H9 (cell line): Measurements from ENCODE around the gene CPXM1. TPM values are rescaled to one million over a fixed set of nuclear protein-coding genes. Genes with fewer than 3 reads are reported as not detected.

Source experiments
- DNase-seq: peaks from one replicate; pipeline ENCODE4 v3.0.0-alpha.2; 2017
- H2AFZ ChIP-seq: one replicate; pipeline ENCODE4 v1.6.1; 2013; ENCODE audit warnings: mild to moderate bottlenecking, low read length, control low read depth, moderate library complexity
- H2AK5ac ChIP-seq: 2 replicates; pipeline ENCODE4 v1.6.1; 2013; ENCODE audit warnings: low read length, control low read depth, mixed read lengths; ENCODE audit not compliant: insufficient read length
- H2BK120ac ChIP-seq: one replicate; pipeline ENCODE4 v1.6.1; 2013; ENCODE audit warnings: low read depth, mild to moderate bottlenecking, low read length, control low read depth, inconsistent platforms; ENCODE audit not compliant: poor library complexity, severe bottlenecking
- H2BK12ac ChIP-seq: 2 replicates; pipeline ENCODE4 v1.6.1; 2013; ENCODE audit warnings: low read length, control low read depth, mixed read lengths, low read depth; ENCODE audit not compliant: insufficient read length
- H2BK15ac ChIP-seq: 2 replicates; pipeline ENCODE4 v1.6.1; 2013; ENCODE audit warnings: low read depth, low read length, control low read depth
- H2BK20ac ChIP-seq: one replicate; pipeline ENCODE4 v1.6.1; 2013; ENCODE audit warnings: low read depth, mild to moderate bottlenecking, low read length, control low read depth, inconsistent platforms; ENCODE audit not compliant: poor library complexity, severe bottlenecking
- H2BK5ac ChIP-seq: 2 replicates; pipeline ENCODE4 v1.6.1; 2013; ENCODE audit warnings: low read length, control low read depth, mixed read lengths; ENCODE audit not compliant: insufficient read length
- H3K14ac ChIP-seq: 2 replicates; pipeline ENCODE4 v1.6.1; 2013; ENCODE audit warnings: low read length, control low read depth; ENCODE audit not compliant: insufficient read depth
- H3K18ac ChIP-seq: 2 replicates; pipeline ENCODE4 v1.6.1; 2013; ENCODE audit warnings: low read depth, mild to moderate bottlenecking, mixed read lengths, low read length, control low read depth; ENCODE audit not compliant: insufficient read length
- H3K23ac ChIP-seq: 2 replicates; pipeline ENCODE4 v1.6.1; 2013; ENCODE audit warnings: low read length, control low read depth, mixed read lengths, low read depth; ENCODE audit not compliant: insufficient read length
- H3K23me2 ChIP-seq: 2 replicates; pipeline ENCODE4 v1.6.1; 2013; ENCODE audit warnings: low read depth, mild to moderate bottlenecking, mixed read lengths, low read length, control low read depth; ENCODE audit not compliant: insufficient read length, poor library complexity, severe bottlenecking
- H3K27ac ChIP-seq: 2 replicates; pipeline ENCODE4 v1.5.1; 2013; ENCODE audit warnings: low read length, control low read depth, mixed read lengths, low read depth; ENCODE audit not compliant: insufficient read length
- H3K27me3 ChIP-seq: 2 replicates; pipeline ENCODE4 v1.6.1; 2013; ENCODE audit warnings: low read length, control low read depth, inconsistent platforms; ENCODE audit not compliant: insufficient read depth
- H3K4ac ChIP-seq: 2 replicates; pipeline ENCODE4 v1.6.1; 2013; ENCODE audit warnings: low read depth, mild to moderate bottlenecking, control low read depth, inconsistent platforms, low read length, moderate library complexity
- H3K4me1 ChIP-seq: 2 replicates; pipeline ENCODE4 v1.6.1; 2013; ENCODE audit warnings: low read length, control low read depth, inconsistent platforms; ENCODE audit not compliant: insufficient read depth
- H3K4me2 ChIP-seq: 2 replicates; pipeline ENCODE4 v1.6.1; 2013; ENCODE audit warnings: low read length, control low read depth, mixed read lengths; ENCODE audit not compliant: insufficient read length, insufficient read depth
- H3K56ac ChIP-seq: 2 replicates; pipeline ENCODE4 v1.6.1; 2013; ENCODE audit warnings: low read depth, mild to moderate bottlenecking, mixed read lengths, low read length, control low read depth; ENCODE audit not compliant: insufficient read length
- H3K79me1 ChIP-seq: 2 replicates; pipeline ENCODE4 v1.6.1; 2013; ENCODE audit warnings: low read depth, mild to moderate bottlenecking, moderate library complexity, low read length, control low read depth, inconsistent platforms; ENCODE audit not compliant: insufficient read depth, poor library complexity, severe bottlenecking
- H3K79me2 ChIP-seq: 2 replicates; pipeline ENCODE4 v1.6.1; 2013; ENCODE audit warnings: low read length, control low read depth, inconsistent platforms; ENCODE audit not compliant: insufficient read depth
- H3K9ac ChIP-seq: 2 replicates; pipeline ENCODE4 v1.6.1; 2013; ENCODE audit warnings: low read length, control low read depth, mixed read lengths; ENCODE audit not compliant: insufficient read length; ENCODE audit errors: extremely low read depth
- H3K9me3 ChIP-seq: one replicate; pipeline ENCODE4 v1.6.1; 2013; ENCODE audit warnings: low read depth, low read length, inconsistent platforms; ENCODE audit not compliant: control insufficient read depth
- H3T11ph ChIP-seq: one replicate; pipeline ENCODE4 v1.6.1; 2013; ENCODE audit warnings: mild to moderate bottlenecking, low read length, control low read depth, inconsistent platforms
- H4K20me1 ChIP-seq: one replicate; pipeline ENCODE4 v1.6.1; 2013; ENCODE audit not compliant: control insufficient read depth, insufficient read length, insufficient read depth
- H4K5ac ChIP-seq: 2 replicates; pipeline ENCODE4 v1.6.1; 2013; ENCODE audit warnings: low read depth, mild to moderate bottlenecking, mixed read lengths, low read length, control low read depth; ENCODE audit not compliant: insufficient read length
- H4K8ac ChIP-seq: replicated peaks from 2 replicates; pipeline ENCODE4 v1.6.1; 2013; ENCODE audit warnings: low read length, control low read depth, mixed read lengths, low read depth; ENCODE audit not compliant: insufficient read length
- H4K91ac ChIP-seq: 2 replicates; pipeline ENCODE4 v1.6.1; 2013; ENCODE audit warnings: low read depth, mild to moderate bottlenecking, moderate library complexity, mixed read lengths, low read length, control low read depth; ENCODE audit not compliant: insufficient read length
- H3K27ac Mint-ChIP-seq, 3 experiments: 2 replicates in 2 of 3; 3 replicates in 1 of 3; pipeline ENCODE4 v1.8.0; 2020 to 2021; ENCODE audit warnings: mixed read lengths in 3 of 3, mild to moderate bottlenecking in 1 of 3, moderate library complexity in 1 of 3
- H3K27me3 Mint-ChIP-seq: 2 replicates; pipeline ENCODE4 v1.8.0; 2021; ENCODE audit warnings: low read depth, mild to moderate bottlenecking, moderate library complexity, mixed read lengths
- H3K36me3 Mint-ChIP-seq, 3 experiments: 2 replicates in 2 of 3; 3 replicates in 1 of 3; pipeline ENCODE4 v1.8.0; 2020 to 2021; ENCODE audit warnings: low read depth in 3 of 3, mixed read lengths in 3 of 3; ENCODE audit not compliant: insufficient read depth in 1 of 3
- H3K4me1 Mint-ChIP-seq, 2 experiments: 2 replicates each; pipeline ENCODE4 v1.8.0; 2020; ENCODE audit warnings: mixed read lengths in 2 of 2
- H3K4me3 Mint-ChIP-seq, 2 experiments: 2 replicates in 1 of 2; 3 replicates in 1 of 2; pipeline ENCODE4 v1.8.0; 2020 to 2021; ENCODE audit warnings: mild to moderate bottlenecking in 2 of 2, mixed read lengths in 2 of 2, moderate library complexity in 1 of 2
- H3K9me3 Mint-ChIP-seq, 2 experiments: 2 replicates in 1 of 2; 3 replicates in 1 of 2; pipeline ENCODE4 v1.8.0; 2020; ENCODE audit warnings: mild to moderate bottlenecking in 2 of 2, mixed read lengths in 2 of 2, moderate library complexity in 1 of 2
- CTCF ChIP-seq: fragments of 200-600 bp; sonication (generic); conservative IDR thresholded peaks from 3 replicates; pipeline ENCODE4 v1.8.0; 2021; ENCODE audit warnings: antibody characterized with exemption, mild to moderate bottlenecking
- WGBS: extraction: QIAGEN DNeasy Blood & Tissue Kit; methylation state at CpG from one replicate; pipeline ENCODE4 v1.1.7; 2013; ENCODE audit warnings: missing lambda C conversion rate, low lambda C conversion rate, mixed read lengths; ENCODE audit not compliant: insufficient read length; ENCODE audit errors: extremely low coverage; 5-methylcytosine and 5-hydroxymethylcytosine counted together
- total RNA-seq: library from RNA; stranded (reverse); gene quantifications from 2 replicates; pipeline ENCODE4 v1.2.1, GENCODE V29; 2021

The CPXM1 gene
- total RNA-seq, 1 experiment from 2014 or later = 69.0 TPM

- Histone ChIP-seq H2AK5ac (no peak overlapping the region), H3K27ac (no peak overlapping the region), H3K23ac (no peak overlapping the region), H3K14ac (no peak overlapping the region), H3K27me3 (peaks cover 7% of the 10 kb centered on the region; the same call in 1 of the 2 replicates), H2BK120ac (no peak overlapping the region), H3K4me2 (no peak overlapping the region), H3K9me3 (no peaks in the 10 kb centered on the region), H3K4ac (no peak overlapping the region), H3K4me1 (no peaks in the 10 kb centered on the region), H4K8ac (no peak overlapping the region), H3K18ac (no peak overlapping the region), H3K79me2 (no peaks in the 10 kb centered on the region), H2BK15ac (no peak overlapping the region), H2AFZ (no peak overlapping the region), H4K20me1 (no peaks in the 10 kb centered on the region), H3K23me2 (peaks cover 7% of the 10 kb centered on the region), H2BK5ac (no peak overlapping the region), H2BK20ac (no peak overlapping the region), H3K9ac (no peak overlapping the region), H4K91ac (no peak overlapping the region), H2BK12ac (no peak overlapping the region), H3T11ph (no peak overlapping the region), H3K79me1 (no peaks in the 10 kb centered on the region), H3K56ac (no peak overlapping the region), H4K5ac (no peak overlapping the region)
- H3K9me3 Mint-ChIP-seq = peaks cover 0 to 4% of the 10 kb centered on the region in 2 experiments; a peak in 1 of 5 replicates
- no peak for TF ChIP-seq CTCF
- peaks cover 3 to 27% (median 23%) of the 10 kb centered on the region in 3 experiments for H3K36me3 Mint-ChIP-seq
- H3K4me3 Mint-ChIP-seq = no peak overlapping the region; a peak in 1 of 5 replicates
- peaks cover 12% of the 10 kb centered on the region for H3K27me3 Mint-ChIP-seq
- H3K27ac Mint-ChIP-seq = no peak overlapping the region
- DNase-seq = no peak
- no CpG with 5 or more reads among the region's 6 CpGs for WGBS
- peaks cover 4 to 10% of the 10 kb centered on the region in 2 experiments for H3K4me1 Mint-ChIP-seq
These were observed 37.0 kb upstream of the CPXM1 start for GRCh38 chr20:2837221-2837960.
